Measurements from ENCODE around the gene ACOT8. TPM values are rescaled to one million over a fixed set of nuclear protein-coding genes. Genes with fewer than 3 reads are reported as not detected.

ACOT8 gene
- total and polyA plus RNA-seq, 9 of the 15 experiments (the other 6 are each of a cell fraction or from before 2014, with no cell fraction given): 8.2 to 46.7 (median 20.7) TPM

DNA sequence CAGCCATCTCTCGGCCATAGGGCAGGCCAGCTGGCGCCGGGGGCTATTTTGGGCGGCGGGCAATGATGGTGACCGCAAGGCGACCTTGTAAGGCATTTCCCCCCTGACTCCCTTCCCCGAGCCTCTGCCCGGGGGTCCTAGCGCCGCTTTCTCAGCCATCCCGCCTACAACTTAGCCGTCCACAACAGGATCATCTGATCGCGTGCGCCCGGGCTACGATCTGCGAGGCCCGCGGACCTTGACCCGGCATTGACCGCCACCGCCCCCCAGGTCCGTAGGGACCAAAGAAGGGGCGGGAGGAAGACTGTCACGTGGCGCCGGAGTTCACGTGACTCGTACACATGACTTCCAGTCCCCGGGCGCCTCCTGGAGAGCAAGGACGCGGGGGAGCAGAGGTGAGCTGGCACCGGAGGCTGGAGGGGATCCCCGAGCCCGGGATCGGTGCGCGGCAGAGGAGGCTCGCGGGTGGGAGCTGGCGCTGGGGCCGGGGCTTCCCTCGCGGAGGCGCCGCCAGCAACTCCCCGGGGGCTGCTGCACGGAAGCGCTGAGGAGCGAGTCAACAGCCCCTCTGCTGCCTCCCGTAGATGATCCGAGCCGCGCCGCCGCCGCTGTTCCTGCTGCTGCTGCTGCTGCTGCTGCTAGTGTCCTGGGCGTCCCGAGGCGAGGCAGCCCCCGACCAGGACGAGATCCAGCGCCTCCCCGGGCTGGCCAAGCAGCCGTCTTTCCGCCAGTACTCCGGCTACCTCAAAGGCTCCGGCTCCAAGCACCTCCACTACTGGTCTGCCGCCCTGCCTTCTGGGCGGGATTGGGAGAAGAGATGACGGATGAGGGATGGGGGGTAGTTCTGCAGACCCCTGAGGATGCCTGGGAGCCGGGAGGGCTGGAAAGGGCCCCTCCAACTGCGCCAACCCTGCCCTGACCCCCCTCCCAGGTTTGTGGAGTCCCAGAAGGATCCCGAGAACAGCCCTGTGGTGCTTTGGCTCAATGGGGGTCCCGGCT, 34.1 kb upstream of the ACOT8 start, which contains the start of the genes CTSA and NEURL2 (continued):
- TF ChIP-seq, protein P1, sequence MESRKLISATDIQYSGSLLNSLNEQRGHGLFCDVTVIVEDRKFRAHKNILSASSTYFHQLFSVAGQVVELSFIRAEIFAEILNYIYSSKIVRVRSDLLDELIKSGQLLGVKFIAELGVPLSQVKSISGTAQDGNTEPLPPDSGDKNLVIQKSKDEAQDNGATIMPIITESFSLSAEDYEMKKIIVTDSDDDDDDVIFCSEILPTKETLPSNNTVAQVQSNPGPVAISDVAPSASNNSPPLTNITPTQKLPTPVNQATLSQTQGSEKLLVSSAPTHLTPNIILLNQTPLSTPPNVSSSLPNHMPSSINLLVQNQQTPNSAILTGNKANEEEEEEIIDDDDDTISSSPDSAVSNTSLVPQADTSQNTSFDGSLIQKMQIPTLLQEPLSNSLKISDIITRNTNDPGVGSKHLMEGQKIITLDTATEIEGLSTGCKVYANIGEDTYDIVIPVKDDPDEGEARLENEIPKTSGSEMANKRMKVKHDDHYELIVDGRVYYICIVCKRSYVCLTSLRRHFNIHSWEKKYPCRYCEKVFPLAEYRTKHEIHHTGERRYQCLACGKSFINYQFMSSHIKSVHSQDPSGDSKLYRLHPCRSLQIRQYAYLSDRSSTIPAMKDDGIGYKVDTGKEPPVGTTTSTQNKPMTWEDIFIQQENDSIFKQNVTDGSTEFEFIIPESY (CRISPR knock-in tag; IDR thresholded peaks at IDR 0.05): no peak
- no peak for TF ChIP-seq SAFB2 (IDR thresholded peaks at IDR 0.05; ENCODE audit: borderline replicate concordance, low read depth, low read length, severe bottlenecking)
- TF ChIP-seq C11orf30 (IDR thresholded peaks at IDR 0.05; ENCODE audit: low read depth): peak; percentile 100
- peak; percentile 89 for TF ChIP-seq RNF2 (IDR thresholded peaks at IDR 0.05)
- peak in 1 of 2 experiments; percentile 34; a peak in 1 of 4 replicates for TF ChIP-seq SRF (CRISPR knock-in tag; IDR thresholded peaks at IDR 0.05)
- TF ChIP-seq, protein P2, sequence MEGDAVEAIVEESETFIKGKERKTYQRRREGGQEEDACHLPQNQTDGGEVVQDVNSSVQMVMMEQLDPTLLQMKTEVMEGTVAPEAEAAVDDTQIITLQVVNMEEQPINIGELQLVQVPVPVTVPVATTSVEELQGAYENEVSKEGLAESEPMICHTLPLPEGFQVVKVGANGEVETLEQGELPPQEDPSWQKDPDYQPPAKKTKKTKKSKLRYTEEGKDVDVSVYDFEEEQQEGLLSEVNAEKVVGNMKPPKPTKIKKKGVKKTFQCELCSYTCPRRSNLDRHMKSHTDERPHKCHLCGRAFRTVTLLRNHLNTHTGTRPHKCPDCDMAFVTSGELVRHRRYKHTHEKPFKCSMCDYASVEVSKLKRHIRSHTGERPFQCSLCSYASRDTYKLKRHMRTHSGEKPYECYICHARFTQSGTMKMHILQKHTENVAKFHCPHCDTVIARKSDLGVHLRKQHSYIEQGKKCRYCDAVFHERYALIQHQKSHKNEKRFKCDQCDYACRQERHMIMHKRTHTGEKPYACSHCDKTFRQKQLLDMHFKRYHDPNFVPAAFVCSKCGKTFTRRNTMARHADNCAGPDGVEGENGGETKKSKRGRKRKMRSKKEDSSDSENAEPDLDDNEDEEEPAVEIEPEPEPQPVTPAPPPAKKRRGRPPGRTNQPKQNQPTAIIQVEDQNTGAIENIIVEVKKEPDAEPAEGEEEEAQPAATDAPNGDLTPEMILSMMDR (IDR thresholded peaks at IDR 0.05 in 2 of 3, conservative IDR thresholded peaks at IDR 0.05 in 1 of 3; ENCODE audit: insufficient read depth in 2 of 3, low read depth in 1 of 3, low read length in 3 of 3): peak in 2 of 3 experiments; percentile 30 to 39; a peak in 3 of 6 replicates
- TF ChIP-seq, protein P3, sequence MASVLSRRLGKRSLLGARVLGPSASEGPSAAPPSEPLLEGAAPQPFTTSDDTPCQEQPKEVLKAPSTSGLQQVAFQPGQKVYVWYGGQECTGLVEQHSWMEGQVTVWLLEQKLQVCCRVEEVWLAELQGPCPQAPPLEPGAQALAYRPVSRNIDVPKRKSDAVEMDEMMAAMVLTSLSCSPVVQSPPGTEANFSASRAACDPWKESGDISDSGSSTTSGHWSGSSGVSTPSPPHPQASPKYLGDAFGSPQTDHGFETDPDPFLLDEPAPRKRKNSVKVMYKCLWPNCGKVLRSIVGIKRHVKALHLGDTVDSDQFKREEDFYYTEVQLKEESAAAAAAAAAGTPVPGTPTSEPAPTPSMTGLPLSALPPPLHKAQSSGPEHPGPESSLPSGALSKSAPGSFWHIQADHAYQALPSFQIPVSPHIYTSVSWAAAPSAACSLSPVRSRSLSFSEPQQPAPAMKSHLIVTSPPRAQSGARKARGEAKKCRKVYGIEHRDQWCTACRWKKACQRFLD (CRISPR knock-in tag; IDR thresholded peaks at IDR 0.05): no peak
- no peak for TF ChIP-seq RUNX1 (IDR thresholded peaks at IDR 0.05; ENCODE audit: low read depth)
- no peak for TF ChIP-seq THRAP3 (IDR thresholded peaks at IDR 0.05; ENCODE audit: borderline replicate concordance)
- TF ChIP-seq NCOA2 (IDR thresholded peaks at IDR 0.05; ENCODE audit: partially characterized antibody in 2 of 2): no peak
- peak; percentile 98 for TF ChIP-seq SAP30 (IDR thresholded peaks at IDR 0.05; ENCODE audit: borderline replicate concordance, insufficient read depth, low read depth, low read length, poor library complexity, severe bottlenecking)
- no peak for TF ChIP-seq ZFP30 (CRISPR knock-in tag; IDR thresholded peaks at IDR 0.05; ENCODE audit: borderline replicate concordance)
- no peak for TF ChIP-seq NELFE (IDR thresholded peaks at IDR 0.05; ENCODE audit: insufficient read depth, insufficient read length)
- TF ChIP-seq RBM17 (IDR thresholded peaks at IDR 0.05; ENCODE audit: borderline replicate concordance, low read depth, low read length): no peak
- no peak for TF ChIP-seq HNRNPK (IDR thresholded peaks at IDR 0.05; ENCODE audit: low read depth, low read length, poor library complexity, severe bottlenecking)
- no peak for TF ChIP-seq ZNF224 (CRISPR knock-in tag; IDR thresholded peaks at IDR 0.05)
- no peak for TF ChIP-seq POLR2B (IDR thresholded peaks at IDR 0.05; ENCODE audit: low read depth, partially characterized antibody)
- TF ChIP-seq ZNF121 (CRISPR knock-in tag; conservative IDR thresholded peaks at IDR 0.05): no peak
- TF ChIP-seq NR1H2 (CRISPR knock-in tag; IDR thresholded peaks at IDR 0.05): peak; percentile 8; the same call in 1 of the 2 replicates
- TF ChIP-seq PHF8 (IDR thresholded peaks at IDR 0.05; ENCODE audit: borderline replicate concordance, low read length): peak; percentile 72; the same call in 1 of the 2 replicates
- TF ChIP-seq KAT7 (CRISPR knock-in tag; IDR thresholded peaks at IDR 0.05; ENCODE audit: borderline replicate concordance): no peak

All from K562 (cell line).